ENCODE results near the gene GFRA4. TPM values are rescaled to one million over a fixed set of nuclear protein-coding genes. Genes with fewer than 3 reads are reported as not detected.

Gene GFRA4
- total RNA-seq, 1 donor from 2014 or later, result not detected

GRCh38 chr20:3640259-3640658, 22.9 kb downstream of the GFRA4 start:
- Mint-ChIP-seq H3K4me3 (ENCODE audit: unreplicated experiment) (no peak overlapping the region), H3K36me3 (ENCODE audit: low read depth, unreplicated experiment) (peaks cover 13% of the 10 kb centered on the region), H3K27me3 (ENCODE audit: unreplicated experiment) (no peaks in the 10 kb centered on the region), H3K4me1 (ENCODE audit: unreplicated experiment) (no peaks in the 10 kb centered on the region), H3K9me3 (ENCODE audit: unreplicated experiment) (no peaks in the 10 kb centered on the region), H3K27ac (ENCODE audit: unreplicated experiment) (no peak overlapping the region)
- TF ChIP-seq, protein P1, sequence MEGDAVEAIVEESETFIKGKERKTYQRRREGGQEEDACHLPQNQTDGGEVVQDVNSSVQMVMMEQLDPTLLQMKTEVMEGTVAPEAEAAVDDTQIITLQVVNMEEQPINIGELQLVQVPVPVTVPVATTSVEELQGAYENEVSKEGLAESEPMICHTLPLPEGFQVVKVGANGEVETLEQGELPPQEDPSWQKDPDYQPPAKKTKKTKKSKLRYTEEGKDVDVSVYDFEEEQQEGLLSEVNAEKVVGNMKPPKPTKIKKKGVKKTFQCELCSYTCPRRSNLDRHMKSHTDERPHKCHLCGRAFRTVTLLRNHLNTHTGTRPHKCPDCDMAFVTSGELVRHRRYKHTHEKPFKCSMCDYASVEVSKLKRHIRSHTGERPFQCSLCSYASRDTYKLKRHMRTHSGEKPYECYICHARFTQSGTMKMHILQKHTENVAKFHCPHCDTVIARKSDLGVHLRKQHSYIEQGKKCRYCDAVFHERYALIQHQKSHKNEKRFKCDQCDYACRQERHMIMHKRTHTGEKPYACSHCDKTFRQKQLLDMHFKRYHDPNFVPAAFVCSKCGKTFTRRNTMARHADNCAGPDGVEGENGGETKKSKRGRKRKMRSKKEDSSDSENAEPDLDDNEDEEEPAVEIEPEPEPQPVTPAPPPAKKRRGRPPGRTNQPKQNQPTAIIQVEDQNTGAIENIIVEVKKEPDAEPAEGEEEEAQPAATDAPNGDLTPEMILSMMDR (IDR thresholded peaks at IDR 0.05; ENCODE audit: unreplicated experiment), result no peak
- DNase-seq (ENCODE audit: low spot score), result no peak

- Mint-ChIP-seq H3K9me3 (ENCODE audit: unreplicated experiment) (no peaks in the 10 kb centered on the region), H3K4me1 (ENCODE audit: unreplicated experiment) (peaks cover 6% of the 10 kb centered on the region), H3K27me3 (ENCODE audit: unreplicated experiment) (peaks cover 3% of the 10 kb centered on the region), H3K27ac (ENCODE audit: unreplicated experiment) (no peak overlapping the region), H3K4me3 (ENCODE audit: unreplicated experiment) (no peak overlapping the region), H3K36me3 (ENCODE audit: low read depth, unreplicated experiment) (no peaks in the 10 kb centered on the region)
- TF ChIP-seq, protein P1 (IDR thresholded peaks at IDR 0.05; ENCODE audit: unreplicated experiment), result no peak
- no peak for DNase-seq (ENCODE audit: low spot score)
Observed at GRCh38 chr20:3635346-3635745, 27.9 kb downstream of the GFRA4 start.

- Mint-ChIP-seq H3K4me3 (ENCODE audit: unreplicated experiment) (no peak overlapping the region), H3K27ac (ENCODE audit: unreplicated experiment) (no peak overlapping the region), H3K27me3 (ENCODE audit: unreplicated experiment) (peaks cover 3% of the 10 kb centered on the region), H3K4me1 (ENCODE audit: unreplicated experiment) (peaks cover 12% of the 10 kb centered on the region), H3K36me3 (ENCODE audit: low read depth, unreplicated experiment) (no peaks in the 10 kb centered on the region), H3K9me3 (ENCODE audit: unreplicated experiment) (no peaks in the 10 kb centered on the region)
- DNase-seq (ENCODE audit: low spot score), result no peak
- TF ChIP-seq, protein P1 (IDR thresholded peaks at IDR 0.05; ENCODE audit: unreplicated experiment), result no peak
Observed at GRCh38 chr20:3633913-3634478, 29.2 kb downstream of the GFRA4 start.

- Mint-ChIP-seq H3K27me3 (ENCODE audit: unreplicated experiment) (peaks cover 3% of the 10 kb centered on the region), H3K4me3 (ENCODE audit: unreplicated experiment) (no peak overlapping the region), H3K36me3 (ENCODE audit: low read depth, unreplicated experiment) (peaks cover 3% of the 10 kb centered on the region), H3K27ac (ENCODE audit: unreplicated experiment) (no peak overlapping the region), H3K9me3 (ENCODE audit: unreplicated experiment) (no peaks in the 10 kb centered on the region), H3K4me1 (ENCODE audit: unreplicated experiment) (peaks cover 12% of the 10 kb centered on the region)
- DNase-seq (ENCODE audit: low spot score), result no peak
- TF ChIP-seq, protein P1 (IDR thresholded peaks at IDR 0.05; ENCODE audit: unreplicated experiment), result no peak
Observed at GRCh38 chr20:3632311-3633004, 30.7 kb downstream of the GFRA4 start.

GRCh38 chr20:3631534-3631933, 31.7 kb downstream of the GFRA4 start:
- peaks cover 12% of the 10 kb centered on the region for H3K4me1 Mint-ChIP-seq (ENCODE audit: unreplicated experiment)
- peaks cover 3% of the 10 kb centered on the region for H3K36me3 Mint-ChIP-seq (ENCODE audit: low read depth, unreplicated experiment)
- no peak for DNase-seq (ENCODE audit: low spot score)
- no peak overlapping the region for H3K27ac Mint-ChIP-seq (ENCODE audit: unreplicated experiment)
- TF ChIP-seq, protein P1 (IDR thresholded peaks at IDR 0.05; ENCODE audit: unreplicated experiment), result no peak
- no peaks in the 10 kb centered on the region for H3K9me3 Mint-ChIP-seq (ENCODE audit: unreplicated experiment)
- H3K4me3 Mint-ChIP-seq (ENCODE audit: unreplicated experiment), result no peak overlapping the region
- peaks cover 3% of the 10 kb centered on the region for H3K27me3 Mint-ChIP-seq (ENCODE audit: unreplicated experiment)
